Fibroblast of lung (primary cell): Measurements from ENCODE around the gene THRB.

Experiments
- EZH2 ChIP-seq: IDR thresholded peaks from 2 replicates; pipeline ENCODE4 v1.5.1; 2012; ENCODE audit warnings: low read length, control low read depth, mild to moderate bottlenecking; ENCODE audit errors: missing control alignments
- TF ChIP-seq, protein P1 (sequence below), 2 donors: IDR thresholded peaks in 1 of 2; conservative IDR thresholded peaks in 1 of 2; 1 replicate in 1 of 2; 2 replicates in 1 of 2; pipeline ENCODE4 v1.5.1; 2011 to 2012; ENCODE audit warnings: low read length in 2 of 2, control low read depth in 1 of 2, inconsistent platforms in 1 of 2, low read depth in 1 of 2, mild to moderate bottlenecking in 1 of 2

DNA sequence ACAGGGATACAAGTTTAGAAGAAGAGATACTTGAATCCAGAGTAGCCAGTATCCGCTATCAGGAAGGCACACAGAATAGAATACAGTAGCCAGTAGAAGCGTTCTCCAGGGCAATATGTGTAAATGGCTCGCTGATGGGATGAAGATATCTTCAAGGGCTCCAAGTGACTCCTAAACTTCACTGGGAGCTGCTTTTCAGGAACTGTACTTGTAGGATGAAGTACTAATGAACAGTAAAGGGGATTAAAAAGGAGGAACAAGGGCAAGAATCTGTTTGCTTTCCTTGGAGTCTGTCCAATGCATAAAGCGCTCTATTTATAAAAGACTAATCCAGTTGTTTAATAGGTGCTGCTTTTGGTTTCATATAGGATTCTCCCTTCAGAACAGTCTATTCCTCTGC, 78.4 kb downstream of the THRB start:
- TF ChIP-seq, protein P1, sequence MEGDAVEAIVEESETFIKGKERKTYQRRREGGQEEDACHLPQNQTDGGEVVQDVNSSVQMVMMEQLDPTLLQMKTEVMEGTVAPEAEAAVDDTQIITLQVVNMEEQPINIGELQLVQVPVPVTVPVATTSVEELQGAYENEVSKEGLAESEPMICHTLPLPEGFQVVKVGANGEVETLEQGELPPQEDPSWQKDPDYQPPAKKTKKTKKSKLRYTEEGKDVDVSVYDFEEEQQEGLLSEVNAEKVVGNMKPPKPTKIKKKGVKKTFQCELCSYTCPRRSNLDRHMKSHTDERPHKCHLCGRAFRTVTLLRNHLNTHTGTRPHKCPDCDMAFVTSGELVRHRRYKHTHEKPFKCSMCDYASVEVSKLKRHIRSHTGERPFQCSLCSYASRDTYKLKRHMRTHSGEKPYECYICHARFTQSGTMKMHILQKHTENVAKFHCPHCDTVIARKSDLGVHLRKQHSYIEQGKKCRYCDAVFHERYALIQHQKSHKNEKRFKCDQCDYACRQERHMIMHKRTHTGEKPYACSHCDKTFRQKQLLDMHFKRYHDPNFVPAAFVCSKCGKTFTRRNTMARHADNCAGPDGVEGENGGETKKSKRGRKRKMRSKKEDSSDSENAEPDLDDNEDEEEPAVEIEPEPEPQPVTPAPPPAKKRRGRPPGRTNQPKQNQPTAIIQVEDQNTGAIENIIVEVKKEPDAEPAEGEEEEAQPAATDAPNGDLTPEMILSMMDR (conservative IDR thresholded peaks at IDR 0.05 in 1 of 2, IDR thresholded peaks at IDR 0.05 in 1 of 2; ENCODE audit: low read depth in 1 of 2, low read length in 2 of 2) = no peak
- TF ChIP-seq EZH2 = no peak
